PC-3 (cell line): ENCODE data around the gene NSUN3. TPM values are rescaled to one million over a fixed set of nuclear protein-coding genes. Genes with fewer than 3 reads are reported as not detected.

Source experiments
- ATAC-seq: fragments of 200-7000 bp; cut with Tn5 transposase; 2 replicates; pipeline ENCODE4 v1.9.1; 2020; ENCODE audit warnings: mild to moderate bottlenecking, moderate library complexity
- BruUV-seq: library from RNA; stranded (reverse); fragments of 400-500 nt; replicated peaks from 2 replicates; lab custom pipeline; 2021; lab: Mats Ljungman, UMichigan
- CTCF ChIA-PET: fragments of 300-600 bp; sonication (Branson Sonifier 250); formaldehyde crosslinking; loops from one replicate; lab custom pipeline; 2022; ENCODE audit warnings: antibody characterized with exemption; lab: Charles Lee
- POLR2A ChIA-PET: fragments of 300-600 bp; sonication (Branson Sonifier 250); formaldehyde crosslinking; loops from one replicate; lab custom pipeline; 2022; ENCODE audit warnings: antibody characterized with exemption; ENCODE audit not compliant: unreplicated experiment; lab: Charles Lee
- DNase-seq: peaks from one replicate; pipeline ENCODE4 v3.0.0-alpha.2; 2015
- H2AFZ ChIP-seq: fragments of 300-600 bp; sonication (generic); 2 replicates; pipeline ENCODE4 v1.6.0; 2016; ENCODE audit warnings: antibody characterized with exemption, low read length
- H3F3A ChIP-seq: fragments of 300-600 bp; sonication (generic); one replicate; pipeline ENCODE4 v1.6.0; 2017; ENCODE audit warnings: antibody characterized with exemption, low read length, control low read depth, mild to moderate bottlenecking; ENCODE audit not compliant: unreplicated experiment
- H3K27ac ChIP-seq: fragments of 300-600 bp; sonication (generic); 2 replicates; pipeline ENCODE4 v1.5.1; 2016; ENCODE audit warnings: mild to moderate bottlenecking, low read length
- H3K27me3 ChIP-seq: fragments of 300-600 bp; sonication (generic); 2 replicates; pipeline ENCODE4 v1.6.1; 2016; ENCODE audit warnings: low read length, mixed read lengths
- H3K36me3 ChIP-seq: fragments of 300-600 bp; sonication (generic); 2 replicates; pipeline ENCODE4 v1.6.1; 2016; ENCODE audit warnings: low read depth, mixed run types, low read length, mixed read lengths
- H3K4me1 ChIP-seq: fragments of 300-600 bp; sonication (generic); 2 replicates; pipeline ENCODE4 v1.5.1; 2016; ENCODE audit warnings: low read length; ENCODE audit not compliant: insufficient read depth
- H3K4me2 ChIP-seq: fragments of 300-600 bp; sonication (generic); 2 replicates; pipeline ENCODE4 v1.6.0; 2016; ENCODE audit warnings: low read length
- H3K4me3 ChIP-seq: fragments of 300-600 bp; sonication (generic); 2 replicates; pipeline ENCODE4 v1.5.1; 2016; ENCODE audit warnings: mild to moderate bottlenecking, low read length, mixed read lengths
- H3K79me2 ChIP-seq: fragments of 300-600 bp; sonication (generic); 2 replicates; pipeline ENCODE4 v1.6.1; 2017; ENCODE audit warnings: low read length, mixed read lengths
- H3K9ac ChIP-seq: fragments of 300-600 bp; sonication (generic); 2 replicates; pipeline ENCODE4 v1.6.0; 2016; ENCODE audit warnings: mild to moderate bottlenecking, low read length
- H3K9me2 ChIP-seq: fragments of 300-600 bp; sonication (generic); replicated peaks from 2 replicates; pipeline ENCODE4 v1.6.1; 2016; ENCODE audit warnings: mixed run types, low read length, mixed read lengths
- H3K9me3 ChIP-seq: fragments of 300-600 bp; sonication (generic); 2 replicates; pipeline ENCODE4 v1.6.1; 2016; ENCODE audit warnings: low read length, mixed read lengths
- H4K20me1 ChIP-seq: fragments of 300-600 bp; sonication (generic); 2 replicates; pipeline ENCODE4 v1.6.1; 2016; ENCODE audit warnings: low read length, mixed read lengths
- CTCF ChIP-seq: fragments of 300-600 bp; sonication (generic); conservative IDR thresholded peaks from 2 replicates; pipeline ENCODE4 v1.5.1; 2017; ENCODE audit warnings: antibody characterized with exemption, low read depth, mild to moderate bottlenecking, low read length
- EZH2 ChIP-seq: fragments of 300-600 bp; sonication (generic); IDR thresholded peaks from one replicate; pipeline ENCODE4 v1.6.1; 2017; ENCODE audit warnings: antibody characterized with exemption, mild to moderate bottlenecking, low read length; ENCODE audit not compliant: unreplicated experiment
- EZH2phosphoT487 ChIP-seq: fragments of 300-600 bp; sonication (generic); IDR thresholded peaks from 2 replicates; pipeline ENCODE4 v1.6.1; 2018; ENCODE audit warnings: mild to moderate bottlenecking, antibody characterized with exemption, low read length, borderline replicate concordance
- intact Hi-C: fragments of 100-400 bp; cut with micrococcal nuclease; formaldehyde crosslinking; loops from 2 replicates; pipeline ENCODE4 v1.9.0; 2023
- total RNA-seq: library from RNA; depleted of rRNA; stranded (reverse); fragments of >200 nt; gene quantifications from 2 replicates; pipeline ENCODE4 v1.2.3, GENCODE V29; 2014

The NSUN3 gene
- total RNA-seq, 1 experiment from 2014 or later, result 4.4 TPM

- H3K9me2 ChIP-seq, result no peaks in the 10 kb centered on the region
- no peak overlapping the region for H3K9ac ChIP-seq
- no peaks in the 10 kb centered on the region for H3K36me3 ChIP-seq
- ATAC-seq, result no peak
- H3K79me2 ChIP-seq, result peaks cover 23% of the 10 kb centered on the region
- no TSS peak for BruUV-seq
- peaks cover 18% of the 10 kb centered on the region for H3K4me1 ChIP-seq
- CTCF ChIA-PET, result no interaction called here
- intact Hi-C loops, result no loop called here
- DNase-seq, result no peak
- H4K20me1 ChIP-seq, result no peaks in the 10 kb centered on the region
- no peak overlapping the region for H3K4me3 ChIP-seq
- no peak overlapping the region for H3K4me2 ChIP-seq
- no peak overlapping the region for H2AFZ ChIP-seq
- no peaks in the 10 kb centered on the region for H3K9me3 ChIP-seq
- no peak overlapping the region for H3K27ac ChIP-seq
- H3K27me3 ChIP-seq, result no peaks in the 10 kb centered on the region
- POLR2A ChIA-PET, result no interaction called here
- no peaks in the 10 kb centered on the region for H3F3A ChIP-seq
- TF ChIP-seq CTCF (no peak), EZH2phosphoT487 (no peak), EZH2 (no peak)
Observed at GRCh38 chr3:94061297-94061696, 1.6 kb upstream of the NSUN3 start.

- peaks cover 23% of the 10 kb centered on the region for H3K79me2 ChIP-seq
- no peak; the same call in 1 of the 2 replicates for ATAC-seq
- intact Hi-C loops, result loop anchor here (1.0 kb wide), 2 partner anchors 59 to 83 kb away; partner anchors contain the start of gene ARL13B
- BruUV-seq, result no TSS peak
- H3K27ac ChIP-seq, result peak overlapping the region; percentile 91
- H3F3A ChIP-seq, result no peaks in the 10 kb centered on the region
- H3K9me3 ChIP-seq, result no peaks in the 10 kb centered on the region
- TF ChIP-seq CTCF, result no peak
- TF ChIP-seq EZH2, result no peak
- no peak for TF ChIP-seq EZH2phosphoT487
- H2AFZ ChIP-seq, result peak overlapping the region; percentile 86
- peak overlapping the region; percentile 91 for H3K4me3 ChIP-seq
- ChIA-PET POLR2A (interaction anchor here (0.5 to 1.1 kb wide), 2 partner anchors 83 to 220 kb away, joined by 3 to 5 read pairs; no protein-coding TSS in a partner anchor), CTCF (no interaction called here)
- peak overlapping the region; percentile 91 for H3K4me2 ChIP-seq
- peaks cover 18% of the 10 kb centered on the region for H3K4me1 ChIP-seq
- H3K9me2 ChIP-seq, result no peaks in the 10 kb centered on the region
- 0 out of 2 replicates have a peak, but pooled peaks cover 7% of the 10 kb centered on the region for H3K36me3 ChIP-seq
- no peak for DNase-seq
- H4K20me1 ChIP-seq, result no peaks in the 10 kb centered on the region
- H3K9ac ChIP-seq, result peak overlapping the region; percentile 96
- no peaks in the 10 kb centered on the region for H3K27me3 ChIP-seq
Observed at GRCh38 chr3:94063496-94064119, 747 bp downstream of the NSUN3 start.

- TF ChIP-seq EZH2phosphoT487, result no peak
- no peak for TF ChIP-seq CTCF
- no peak for TF ChIP-seq EZH2
- Histone ChIP-seq H2AFZ (peak overlapping the region; percentile 86; the same call in 1 of the 2 replicates), H3F3A (no peaks in the 10 kb centered on the region), H3K36me3 (0 out of 2 replicates have a peak, but pooled peaks cover 7% of the 10 kb centered on the region), H3K4me1 (peaks cover 18% of the 10 kb centered on the region), H4K20me1 (no peaks in the 10 kb centered on the region), H3K27me3 (no peaks in the 10 kb centered on the region), H3K9me3 (no peaks in the 10 kb centered on the region), H3K9me2 (no peaks in the 10 kb centered on the region), H3K79me2 (peaks cover 23% of the 10 kb centered on the region), H3K4me2 (peak overlapping the region; percentile 91), H3K9ac (peak overlapping the region; percentile 96), H3K4me3 (peak overlapping the region; percentile 91), H3K27ac (no peak overlapping the region)
- ChIA-PET POLR2A (interaction anchor here (0.5 kb wide), 1 partner anchor 40 kb away, joined by 4 read pairs; no protein-coding TSS in a partner anchor), CTCF (no interaction called here)
- DNase-seq (no peak), ATAC-seq (no peak)
- intact Hi-C loops, result no loop called here
- BruUV-seq, result no TSS peak
Observed at GRCh38 chr3:94064243-94064860, 1.5 kb downstream of the NSUN3 start.
